GM12878 (cell line): ENCODE results near the gene VIL1. TPM values are rescaled to one million over a fixed set of nuclear protein-coding genes. Genes with fewer than 3 reads are reported as not detected.

ENCODE experiments used
- ATAC-seq: fragments of 200-7000 bp; cut with Tn5 transposase; 3 replicates; pipeline ENCODE4 v1.9.1; 2020; ENCODE audit warnings: mild to moderate bottlenecking, moderate library complexity
- BruUV-seq: library from RNA; stranded (reverse); fragments of 400-500 nt; replicated peaks from 2 replicates; lab custom pipeline; 2021; lab: Mats Ljungman, UMichigan
- CTCF ChIA-PET: fragments of 300-600 bp; sonication (Branson Sonifier 250); formaldehyde crosslinking; extraction: SDS; loops from one replicate; lab custom pipeline; 2021; ENCODE audit warnings: inconsistent platforms; lab: Yijun Ruan, JAX
- POLR2A ChIA-PET: fragments of 350-600 bp; formaldehyde crosslinking; extraction: SDS; loops from one replicate; lab custom pipeline; 2021; ENCODE audit warnings: inconsistent platforms; lab: Charles Lee
- RAD21 ChIA-PET: fragments of 300-600 bp; sonication (Branson Sonifier 250); formaldehyde crosslinking; loops from one replicate; lab custom pipeline; 2023; ENCODE audit warnings: antibody characterized with exemption; ENCODE audit not compliant: unreplicated experiment; lab: Charles Lee
- SMC1A ChIA-PET: fragments of 300-600 bp; sonication (Branson Sonifier 250); formaldehyde crosslinking; loops from one replicate; lab custom pipeline; 2023; ENCODE audit not compliant: unreplicated experiment, uncharacterized antibody; lab: Charles Lee
- DNase-seq: peaks from one replicate; pipeline ENCODE4 v3.0.0-alpha.2; 2011; ENCODE audit warnings: low read depth, low spot score
- FAIRE-seq: peaks from 3 replicates; lab custom pipeline; 2011; peaks lifted over from hg19 to GRCh38; lab: Jason Lieb, UNC
- H2AFZ ChIP-seq: 2 replicates; pipeline ENCODE4 v1.6.0; 2011; ENCODE audit warnings: low read depth, low read length, control low read depth; ENCODE audit not compliant: control insufficient read depth
- H3K27ac ChIP-seq: 2 replicates; pipeline ENCODE4 v1.5.1; 2011; ENCODE audit warnings: control low read depth; ENCODE audit not compliant: control insufficient read depth, insufficient read depth
- H3K27me3 ChIP-seq, 2 experiments: replicated peaks in 1 of 2; 2 replicates each; pipeline versions ENCODE4 v1.6.0 to v1.6.1; 2011; ENCODE audit warnings: low read length in 1 of 2; ENCODE audit not compliant: control insufficient read depth in 2 of 2, insufficient read depth in 2 of 2
- H3K36me3 ChIP-seq, 2 experiments: 2 replicates each; pipeline ENCODE4 v1.5.1; 2011; ENCODE audit warnings: low read length in 1 of 2; ENCODE audit not compliant: control insufficient read depth in 2 of 2, insufficient read depth in 2 of 2
- H3K4me1 ChIP-seq: 2 replicates; pipeline ENCODE4 v1.6.1; 2011; ENCODE audit warnings: mild to moderate bottlenecking, low read length, moderate library complexity, mixed read lengths; ENCODE audit not compliant: control insufficient read depth, insufficient read depth
- H3K4me2 ChIP-seq: 2 replicates; pipeline ENCODE4 v1.6.0; 2011; ENCODE audit warnings: control low read depth; ENCODE audit not compliant: control insufficient read depth, insufficient read depth
- H3K4me3 ChIP-seq: fragments of 200-600 bp; sonication (generic); 2 replicates; pipeline ENCODE4 v1.5.1; 2016
- H3K79me2 ChIP-seq: 2 replicates; pipeline ENCODE4 v1.6.0; 2011; ENCODE audit warnings: low read length; ENCODE audit not compliant: control insufficient read depth, insufficient read depth
- H3K9ac ChIP-seq: 2 replicates; pipeline ENCODE4 v1.8.0; 2011; ENCODE audit warnings: low read length, control low read depth, mixed read lengths; ENCODE audit not compliant: control insufficient read depth, insufficient read depth
- H3K9me3 ChIP-seq: replicated peaks from 3 replicates; pipeline ENCODE4 v1.5.1; 2011; ENCODE audit warnings: mild to moderate bottlenecking, low read length; ENCODE audit not compliant: control insufficient read depth, insufficient read depth
- H4K20me1 ChIP-seq: 2 replicates; pipeline ENCODE4 v1.6.0; 2011; ENCODE audit not compliant: control insufficient read depth, insufficient read depth
- BCL3 ChIP-seq: IDR thresholded peaks from 2 replicates; pipeline ENCODE4 v1.6.1; 2011; ENCODE audit warnings: borderline replicate concordance, low read depth, mild to moderate bottlenecking, moderate library complexity, low read length; ENCODE audit not compliant: insufficient read depth, poor library complexity, severe bottlenecking
- HDAC2 ChIP-seq: fragments of 200-600 bp; sonication (generic); IDR thresholded peaks from 2 replicates; pipeline ENCODE4 v1.6.1; 2017
- HDAC6 ChIP-seq: fragments of 200-600 bp; sonication (generic); IDR thresholded peaks from one replicate; pipeline ENCODE4 v1.8.0; 2017; ENCODE audit warnings: antibody characterized with exemption; ENCODE audit not compliant: unreplicated experiment
- IRF5 ChIP-seq: fragments of 450-650 bp; IDR thresholded peaks from 2 replicates; pipeline ENCODE4 v1.6.1; 2017; ENCODE audit warnings: borderline replicate concordance
- MEF2A ChIP-seq: IDR thresholded peaks from 2 replicates; pipeline ENCODE4 v1.6.1; 2011; ENCODE audit warnings: low read depth, mild to moderate bottlenecking, low read length, moderate library complexity; ENCODE audit not compliant: insufficient read depth
- MXI1 ChIP-seq: fragments of 150-350 bp; IDR thresholded peaks from 2 replicates; pipeline ENCODE4 v1.6.1; 2011; ENCODE audit warnings: low read depth, mild to moderate bottlenecking, inconsistent platforms, low read length, improper control_type of control experiment
- NR2C1 ChIP-seq: fragments of 450-650 bp; IDR thresholded peaks from 2 replicates; pipeline ENCODE4 v1.6.1; 2017; ENCODE audit warnings: antibody characterized with exemption, mild to moderate bottlenecking, moderate library complexity
- PKNOX1 ChIP-seq: fragments of 450-650 bp; IDR thresholded peaks from 2 replicates; pipeline ENCODE4 v1.6.1; 2016; ENCODE audit warnings: mild to moderate bottlenecking
- RUNX3 ChIP-seq: IDR thresholded peaks from 2 replicates; pipeline ENCODE4 v1.6.1; 2012; ENCODE audit warnings: low read length, inconsistent platforms
- TARDBP ChIP-seq: IDR thresholded peaks from 2 replicates; pipeline ENCODE4 v1.6.1; 2016; ENCODE audit warnings: borderline replicate concordance
- ZBTB33 ChIP-seq: fragments of 450-650 bp; IDR thresholded peaks from 2 replicates; pipeline ENCODE4 v1.6.1; 2017; ENCODE audit warnings: mild to moderate bottlenecking
- ZSCAN29 ChIP-seq: fragments of 450-650 bp; IDR thresholded peaks from 2 replicates; pipeline ENCODE4 v1.6.1; 2017; ENCODE audit warnings: mild to moderate bottlenecking, moderate library complexity
- WGBS: methylation state at CpG from one replicate; pipeline ENCODE4 v1.1.6; 2016; ENCODE audit warnings: low lambda C conversion rate; ENCODE audit not compliant: insufficient replicate concordance, insufficient coverage; ENCODE audit errors: missing lambda C conversion rate; 5-methylcytosine and 5-hydroxymethylcytosine counted together
- in situ Hi-C: fragments of 300-500 bp; cut with MboI; formaldehyde crosslinking; loops from 9 replicates; pipeline ENCODE4 v1.14.3; 2018; ENCODE audit warnings: mixed read lengths
- intact Hi-C: fragments of 100-400 bp; cut with micrococcal nuclease; formaldehyde crosslinking; loops from one replicate; pipeline ENCODE4 v1.14.2; 2022; ENCODE audit not compliant: unreplicated experiment
- polyA plus RNA-seq, 11 experiments: library from polyadenylated mRNA; depleted of rRNA in 4 of 11; unstranded in 6 of 11; stranded (reverse) in 5 of 11; fragments of >200 nt; fragmentation: Nextera tagmentation in 4 of 11; fragmentation: Illumina TruSeq in 1 of 11; extraction: Ambion mirVana in 4 of 11; extraction: Trizol in 1 of 11; gene quantifications; 1 replicate in 1 of 11; 2 replicates in 10 of 11; pipeline versions ENCODE4 v1.2.1 to v1.2.3, GENCODE V29; 2011 to 2016; ENCODE audit warnings: inconsistent platforms in 2 of 11, missing spikeins in 2 of 11, low read depth in 1 of 11
- total RNA-seq, 4 experiments: library from RNA; depleted of rRNA in 3 of 4; stranded (reverse); fragments of >200 nt in 3 of 4; fragmentation: Illumina TruSeq in 1 of 4; extraction: Trizol in 1 of 4; gene quantifications; 2 replicates each; pipeline versions ENCODE4 v1.2.1 to v1.2.3, GENCODE V29; 2013 to 2021

Gene VIL1
- total and polyA plus RNA-seq, 10 of the 15 experiments (the other 5 are each of a cell fraction or from before 2014, with no cell fraction given), result 0.03 to 1.9 (median 0.33) TPM

GRCh38 chr2:218474527-218474926 lies 55.6 kb downstream of the VIL1 start (continued):
- TF ChIP-seq ZSCAN29 (no peak), HDAC2 (no peak)

- 46% methylated on average over 3 of the region's 3 CpGs for WGBS
- Histone ChIP-seq H3K9ac (no peak overlapping the region), H3K4me3 (no peak overlapping the region), H3K27ac (no peak overlapping the region), H3K27me3 (no peaks in the 10 kb centered on the region), H4K20me1 (no peaks in the 10 kb centered on the region), H3K9me3 (no peaks in the 10 kb centered on the region), H3K4me2 (no peak overlapping the region), H3K4me1 (peaks cover 6% of the 10 kb centered on the region), H2AFZ (no peak overlapping the region), H3K79me2 (no peaks in the 10 kb centered on the region), H3K36me3 (peaks cover 0 to 21% of the 10 kb centered on the region in 2 experiments; a peak in 3 of 4 replicates)
- ATAC-seq (no peak), FAIRE-seq (no peak), DNase-seq (no peak)
- in situ Hi-C loops (no loop called here), intact Hi-C loops (no loop called here)
- ChIA-PET CTCF (interaction anchor here (1.4 kb wide), 1 partner anchor 40 kb away, joined by 3 read pairs; no protein-coding TSS in a partner anchor), SMC1A (interaction anchor here (0.7 to 2.9 kb wide), 4 partner anchors 9 to 70 kb away, joined by 3 to 7 read pairs (median 4); no protein-coding TSS in a partner anchor), RAD21 (no interaction called here), POLR2A (interaction anchor here (0.6 to 1.3 kb wide), 4 partner anchors 87 to 765 kb away, joined by 3 to 4 read pairs (median 3); no protein-coding TSS in a partner anchor)
- BruUV-seq, result no TSS peak
- TF ChIP-seq NR2C1 (no peak), MEF2A (no peak), RUNX3 (no peak), IRF5 (no peak), ZBTB33 (no peak), MXI1 (no peak), PKNOX1 (no peak), HDAC6 (no peak), HDAC2 (no peak), BCL3 (no peak), TARDBP (no peak)
These were observed 57.8 kb downstream of the VIL1 start for GRCh38 chr2:218476676-218477075.
